GM12878 (cell line): ENCODE measurements around the gene ZDHHC14. TPM values are rescaled to one million over a fixed set of nuclear protein-coding genes. Genes with fewer than 3 reads are reported as not detected.

ENCODE experiments used
- ATAC-seq: fragments of 200-7000 bp; cut with Tn5 transposase; 3 replicates; pipeline ENCODE4 v1.9.1; 2020; ENCODE audit warnings: mild to moderate bottlenecking, moderate library complexity
- BruUV-seq: library from RNA; stranded (reverse); fragments of 400-500 nt; replicated peaks from 2 replicates; lab custom pipeline; 2021; lab: Mats Ljungman, UMichigan
- CTCF ChIA-PET: fragments of 300-600 bp; sonication (Branson Sonifier 250); formaldehyde crosslinking; extraction: SDS; loops from one replicate; lab custom pipeline; 2021; ENCODE audit warnings: inconsistent platforms; lab: Yijun Ruan, JAX
- POLR2A ChIA-PET: fragments of 350-600 bp; formaldehyde crosslinking; extraction: SDS; loops from one replicate; lab custom pipeline; 2021; ENCODE audit warnings: inconsistent platforms; lab: Charles Lee
- RAD21 ChIA-PET: fragments of 300-600 bp; sonication (Branson Sonifier 250); formaldehyde crosslinking; loops from one replicate; lab custom pipeline; 2023; ENCODE audit warnings: antibody characterized with exemption; ENCODE audit not compliant: unreplicated experiment; lab: Charles Lee
- SMC1A ChIA-PET: fragments of 300-600 bp; sonication (Branson Sonifier 250); formaldehyde crosslinking; loops from one replicate; lab custom pipeline; 2023; ENCODE audit not compliant: unreplicated experiment, uncharacterized antibody; lab: Charles Lee
- DNase-seq: peaks from one replicate; pipeline ENCODE4 v3.0.0-alpha.2; 2011; ENCODE audit warnings: low read depth, low spot score
- FAIRE-seq: peaks from 3 replicates; lab custom pipeline; 2011; peaks lifted over from hg19 to GRCh38; lab: Jason Lieb, UNC
- H2AFZ ChIP-seq: 2 replicates; pipeline ENCODE4 v1.6.0; 2011; ENCODE audit warnings: low read depth, low read length, control low read depth; ENCODE audit not compliant: control insufficient read depth
- H3K27ac ChIP-seq: 2 replicates; pipeline ENCODE4 v1.5.1; 2011; ENCODE audit warnings: control low read depth; ENCODE audit not compliant: control insufficient read depth, insufficient read depth
- H3K27me3 ChIP-seq, 2 experiments: replicated peaks in 1 of 2; 2 replicates each; pipeline versions ENCODE4 v1.6.0 to v1.6.1; 2011; ENCODE audit warnings: low read length in 1 of 2; ENCODE audit not compliant: control insufficient read depth in 2 of 2, insufficient read depth in 2 of 2
- H3K36me3 ChIP-seq, 2 experiments: 2 replicates each; pipeline ENCODE4 v1.5.1; 2011; ENCODE audit warnings: low read length in 1 of 2; ENCODE audit not compliant: control insufficient read depth in 2 of 2, insufficient read depth in 2 of 2
- H3K4me1 ChIP-seq: 2 replicates; pipeline ENCODE4 v1.6.1; 2011; ENCODE audit warnings: mild to moderate bottlenecking, low read length, moderate library complexity, mixed read lengths; ENCODE audit not compliant: control insufficient read depth, insufficient read depth
- H3K4me2 ChIP-seq: 2 replicates; pipeline ENCODE4 v1.6.0; 2011; ENCODE audit warnings: control low read depth; ENCODE audit not compliant: control insufficient read depth, insufficient read depth
- H3K4me3 ChIP-seq: fragments of 200-600 bp; sonication (generic); 2 replicates; pipeline ENCODE4 v1.5.1; 2016
- H3K79me2 ChIP-seq: 2 replicates; pipeline ENCODE4 v1.6.0; 2011; ENCODE audit warnings: low read length; ENCODE audit not compliant: control insufficient read depth, insufficient read depth
- H3K9ac ChIP-seq: 2 replicates; pipeline ENCODE4 v1.8.0; 2011; ENCODE audit warnings: low read length, control low read depth, mixed read lengths; ENCODE audit not compliant: control insufficient read depth, insufficient read depth
- H3K9me3 ChIP-seq: replicated peaks from 3 replicates; pipeline ENCODE4 v1.5.1; 2011; ENCODE audit warnings: mild to moderate bottlenecking, low read length; ENCODE audit not compliant: control insufficient read depth, insufficient read depth
- H4K20me1 ChIP-seq: 2 replicates; pipeline ENCODE4 v1.6.0; 2011; ENCODE audit not compliant: control insufficient read depth, insufficient read depth
- BRCA1 ChIP-seq: IDR thresholded peaks from 2 replicates; pipeline ENCODE4 v1.6.1; 2011; ENCODE audit warnings: low read depth, low read length, improper control_type of control experiment
- EZH2 ChIP-seq: IDR thresholded peaks from 2 replicates; pipeline ENCODE4 v1.6.1; 2012; ENCODE audit warnings: low read depth, mild to moderate bottlenecking, control low read depth, inconsistent platforms, low read length, borderline replicate concordance; ENCODE audit not compliant: control insufficient read depth
- IRF4 ChIP-seq: IDR thresholded peaks from 2 replicates; pipeline ENCODE4 v1.6.1; 2011; ENCODE audit warnings: low read depth, low read length
- JUNB ChIP-seq: IDR thresholded peaks from 2 replicates; pipeline ENCODE4 v1.6.1; 2016; ENCODE audit warnings: antibody characterized with exemption, mild to moderate bottlenecking
- KLF5 ChIP-seq: fragments of 450-650 bp; IDR thresholded peaks from 2 replicates; pipeline ENCODE4 v1.6.1; 2014; ENCODE audit warnings: mild to moderate bottlenecking; ENCODE audit not compliant: partially characterized antibody
- POLR2A ChIP-seq: IDR thresholded peaks from 2 replicates; pipeline ENCODE4 v1.6.1; 2011; ENCODE audit warnings: low read depth, mild to moderate bottlenecking, low read length
- SREBF1 ChIP-seq: IDR thresholded peaks from 2 replicates; pipeline ENCODE4 v1.6.1; 2012; ENCODE audit warnings: mild to moderate bottlenecking, low read length
- SRF ChIP-seq, 2 experiments: IDR thresholded peaks; 2 replicates each; pipeline ENCODE4 v1.6.1; 2011; ENCODE audit warnings: low read depth in 2 of 2, low read length in 2 of 2, mild to moderate bottlenecking in 1 of 2, moderate library complexity in 1 of 2
- SUZ12 ChIP-seq: fragments of 200-600 bp; sonication (generic); IDR thresholded peaks from one replicate; pipeline ENCODE4 v1.6.1; 2018; ENCODE audit warnings: antibody characterized with exemption, mild to moderate bottlenecking; ENCODE audit not compliant: unreplicated experiment
- YBX1 ChIP-seq: fragments of 450-650 bp; IDR thresholded peaks from 2 replicates; pipeline ENCODE4 v1.6.1; 2016; ENCODE audit warnings: antibody characterized with exemption
- ZZZ3 ChIP-seq: IDR thresholded peaks from 2 replicates; pipeline ENCODE4 v1.6.1; 2011; ENCODE audit warnings: low read depth; ENCODE audit not compliant: control insufficient read depth, insufficient read length
- WGBS: methylation state at CpG from one replicate; pipeline ENCODE4 v1.1.6; 2016; ENCODE audit warnings: low lambda C conversion rate; ENCODE audit not compliant: insufficient replicate concordance, insufficient coverage; ENCODE audit errors: missing lambda C conversion rate; 5-methylcytosine and 5-hydroxymethylcytosine counted together
- in situ Hi-C: fragments of 300-500 bp; cut with MboI; formaldehyde crosslinking; loops from 9 replicates; pipeline ENCODE4 v1.14.3; 2018; ENCODE audit warnings: mixed read lengths
- intact Hi-C: fragments of 100-400 bp; cut with micrococcal nuclease; formaldehyde crosslinking; loops from one replicate; pipeline ENCODE4 v1.14.2; 2022; ENCODE audit not compliant: unreplicated experiment
- polyA plus RNA-seq, 11 experiments: library from polyadenylated mRNA; depleted of rRNA in 4 of 11; unstranded in 6 of 11; stranded (reverse) in 5 of 11; fragments of >200 nt; fragmentation: Nextera tagmentation in 4 of 11; fragmentation: Illumina TruSeq in 1 of 11; extraction: Ambion mirVana in 4 of 11; extraction: Trizol in 1 of 11; gene quantifications; 1 replicate in 1 of 11; 2 replicates in 10 of 11; pipeline versions ENCODE4 v1.2.1 to v1.2.3, GENCODE V29; 2011 to 2016; ENCODE audit warnings: inconsistent platforms in 2 of 11, missing spikeins in 2 of 11, low read depth in 1 of 11
- total RNA-seq, 4 experiments: library from RNA; depleted of rRNA in 3 of 4; stranded (reverse); fragments of >200 nt in 3 of 4; fragmentation: Illumina TruSeq in 1 of 4; extraction: Trizol in 1 of 4; gene quantifications; 2 replicates each; pipeline versions ENCODE4 v1.2.1 to v1.2.3, GENCODE V29; 2013 to 2021
- TF ChIP-seq, protein P1 (sequence below): IDR thresholded peaks from 2 replicates; pipeline ENCODE4 v1.6.1; 2012; ENCODE audit warnings: low read depth, low read length, improper control_type of control experiment
- TF ChIP-seq, protein P2 (sequence below): IDR thresholded peaks from 2 replicates; pipeline ENCODE4 v1.6.1; 2012; ENCODE audit warnings: improper control_type of control experiment, low read depth, low read length; ENCODE audit not compliant: insufficient replicate concordance
- TF ChIP-seq, protein P3 (sequence below): IDR thresholded peaks from 2 replicates; pipeline ENCODE4 v1.6.1; 2011; ENCODE audit warnings: mild to moderate bottlenecking, low read depth, low read length, moderate library complexity; ENCODE audit not compliant: insufficient replicate concordance
- TF ChIP-seq, protein P4 (sequence below): fragments of 450-650 bp; IDR thresholded peaks from 2 replicates; pipeline ENCODE4 v1.6.1; 2017; ENCODE audit warnings: borderline replicate concordance

The ZDHHC14 gene
- total and polyA plus RNA-seq, 10 of the 15 experiments (the other 5 are each of a cell fraction or from before 2014, with no cell fraction given), result 0.15 to 16.0 (median 0.76) TPM; not detected in 1

DNA sequence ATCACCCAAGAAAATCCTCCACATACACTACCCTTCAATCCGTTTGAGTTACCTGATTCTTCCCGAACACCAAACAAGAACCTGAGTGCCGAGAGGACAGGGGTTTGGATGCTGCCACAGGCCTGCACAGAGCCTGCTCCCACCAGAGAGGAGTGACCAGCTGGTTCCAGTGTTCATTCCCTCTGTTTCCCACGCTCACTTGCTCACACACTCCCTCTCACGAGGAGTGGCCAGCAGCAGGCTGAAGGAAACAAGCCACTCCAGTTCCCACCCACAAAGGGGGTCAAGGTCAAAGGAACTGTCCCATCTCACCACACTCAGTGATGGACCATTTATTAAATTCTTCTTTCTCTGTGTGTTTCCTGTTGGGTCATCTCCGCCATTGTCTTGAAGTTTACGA lies 344.8 kb downstream of the ZDHHC14 start:
- ATAC-seq, result no peak
- Histone ChIP-seq H3K4me2 (no peak overlapping the region), H4K20me1 (no peaks in the 10 kb centered on the region), H3K4me3 (no peak overlapping the region), H3K27ac (no peak overlapping the region), H3K9me3 (no peaks in the 10 kb centered on the region; the same call in 2 of the 3 replicates), H3K36me3 (no peaks in the 10 kb centered on the region), H3K79me2 (no peaks in the 10 kb centered on the region), H3K27me3 (peaks cover 1 to 2% of the 10 kb centered on the region in 2 experiments; a peak in 2 of 4 replicates), H3K9ac (no peak overlapping the region), H2AFZ (no peak overlapping the region), H3K4me1 (no peaks in the 10 kb centered on the region)
- no TSS peak for BruUV-seq
- POLR2A ChIA-PET, result no interaction called here
- SMC1A ChIA-PET, result no interaction called here
- intact Hi-C loops (no loop called here), in situ Hi-C loops (no loop called here)
- RAD21 ChIA-PET, result no interaction called here
- FAIRE-seq, result no peak
- CTCF ChIA-PET, result no interaction called here
- 66% methylated on average over 7 of the region's 7 CpGs for WGBS
- DNase-seq, result no peak
- TF ChIP-seq EZH2 (no peak), SREBF1 (no peak), ZZZ3 (no peak), SUZ12 (no peak), BRCA1 (no peak), YBX1 (no peak), IRF4 (no peak), POLR2A (no peak), SRF (IDR thresholded peaks at IDR 0.05; ENCODE audit: low read depth in 2 of 2, low read length in 2 of 2) (no peak), KLF5 (no peak), JUNB (no peak)
- TF ChIP-seq, protein P1, sequence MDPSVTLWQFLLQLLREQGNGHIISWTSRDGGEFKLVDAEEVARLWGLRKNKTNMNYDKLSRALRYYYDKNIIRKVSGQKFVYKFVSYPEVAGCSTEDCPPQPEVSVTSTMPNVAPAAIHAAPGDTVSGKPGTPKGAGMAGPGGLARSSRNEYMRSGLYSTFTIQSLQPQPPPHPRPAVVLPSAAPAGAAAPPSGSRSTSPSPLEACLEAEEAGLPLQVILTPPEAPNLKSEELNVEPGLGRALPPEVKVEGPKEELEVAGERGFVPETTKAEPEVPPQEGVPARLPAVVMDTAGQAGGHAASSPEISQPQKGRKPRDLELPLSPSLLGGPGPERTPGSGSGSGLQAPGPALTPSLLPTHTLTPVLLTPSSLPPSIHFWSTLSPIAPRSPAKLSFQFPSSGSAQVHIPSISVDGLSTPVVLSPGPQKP, result no peak
- TF ChIP-seq, protein P2, sequence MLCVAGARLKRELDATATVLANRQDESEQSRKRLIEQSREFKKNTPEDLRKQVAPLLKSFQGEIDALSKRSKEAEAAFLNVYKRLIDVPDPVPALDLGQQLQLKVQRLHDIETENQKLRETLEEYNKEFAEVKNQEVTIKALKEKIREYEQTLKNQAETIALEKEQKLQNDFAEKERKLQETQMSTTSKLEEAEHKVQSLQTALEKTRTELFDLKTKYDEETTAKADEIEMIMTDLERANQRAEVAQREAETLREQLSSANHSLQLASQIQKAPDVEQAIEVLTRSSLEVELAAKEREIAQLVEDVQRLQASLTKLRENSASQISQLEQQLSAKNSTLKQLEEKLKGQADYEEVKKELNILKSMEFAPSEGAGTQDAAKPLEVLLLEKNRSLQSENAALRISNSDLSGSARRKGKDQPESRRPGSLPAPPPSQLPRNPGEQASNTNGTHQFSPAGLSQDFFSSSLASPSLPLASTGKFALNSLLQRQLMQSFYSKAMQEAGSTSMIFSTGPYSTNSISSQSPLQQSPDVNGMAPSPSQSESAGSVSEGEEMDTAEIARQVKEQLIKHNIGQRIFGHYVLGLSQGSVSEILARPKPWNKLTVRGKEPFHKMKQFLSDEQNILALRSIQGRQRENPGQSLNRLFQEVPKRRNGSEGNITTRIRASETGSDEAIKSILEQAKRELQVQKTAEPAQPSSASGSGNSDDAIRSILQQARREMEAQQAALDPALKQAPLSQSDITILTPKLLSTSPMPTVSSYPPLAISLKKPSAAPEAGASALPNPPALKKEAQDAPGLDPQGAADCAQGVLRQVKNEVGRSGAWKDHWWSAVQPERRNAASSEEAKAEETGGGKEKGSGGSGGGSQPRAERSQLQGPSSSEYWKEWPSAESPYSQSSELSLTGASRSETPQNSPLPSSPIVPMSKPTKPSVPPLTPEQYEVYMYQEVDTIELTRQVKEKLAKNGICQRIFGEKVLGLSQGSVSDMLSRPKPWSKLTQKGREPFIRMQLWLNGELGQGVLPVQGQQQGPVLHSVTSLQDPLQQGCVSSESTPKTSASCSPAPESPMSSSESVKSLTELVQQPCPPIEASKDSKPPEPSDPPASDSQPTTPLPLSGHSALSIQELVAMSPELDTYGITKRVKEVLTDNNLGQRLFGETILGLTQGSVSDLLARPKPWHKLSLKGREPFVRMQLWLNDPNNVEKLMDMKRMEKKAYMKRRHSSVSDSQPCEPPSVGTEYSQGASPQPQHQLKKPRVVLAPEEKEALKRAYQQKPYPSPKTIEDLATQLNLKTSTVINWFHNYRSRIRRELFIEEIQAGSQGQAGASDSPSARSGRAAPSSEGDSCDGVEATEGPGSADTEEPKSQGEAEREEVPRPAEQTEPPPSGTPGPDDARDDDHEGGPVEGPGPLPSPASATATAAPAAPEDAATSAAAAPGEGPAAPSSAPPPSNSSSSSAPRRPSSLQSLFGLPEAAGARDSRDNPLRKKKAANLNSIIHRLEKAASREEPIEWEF, result no peak
- TF ChIP-seq, protein P3, sequence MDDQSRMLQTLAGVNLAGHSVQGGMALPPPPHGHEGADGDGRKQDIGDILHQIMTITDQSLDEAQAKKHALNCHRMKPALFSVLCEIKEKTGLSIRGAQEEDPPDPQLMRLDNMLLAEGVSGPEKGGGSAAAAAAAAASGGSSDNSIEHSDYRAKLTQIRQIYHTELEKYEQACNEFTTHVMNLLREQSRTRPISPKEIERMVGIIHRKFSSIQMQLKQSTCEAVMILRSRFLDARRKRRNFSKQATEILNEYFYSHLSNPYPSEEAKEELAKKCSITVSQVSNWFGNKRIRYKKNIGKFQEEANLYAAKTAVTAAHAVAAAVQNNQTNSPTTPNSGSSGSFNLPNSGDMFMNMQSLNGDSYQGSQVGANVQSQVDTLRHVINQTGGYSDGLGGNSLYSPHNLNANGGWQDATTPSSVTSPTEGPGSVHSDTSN, result no peak
- TF ChIP-seq, protein P4, sequence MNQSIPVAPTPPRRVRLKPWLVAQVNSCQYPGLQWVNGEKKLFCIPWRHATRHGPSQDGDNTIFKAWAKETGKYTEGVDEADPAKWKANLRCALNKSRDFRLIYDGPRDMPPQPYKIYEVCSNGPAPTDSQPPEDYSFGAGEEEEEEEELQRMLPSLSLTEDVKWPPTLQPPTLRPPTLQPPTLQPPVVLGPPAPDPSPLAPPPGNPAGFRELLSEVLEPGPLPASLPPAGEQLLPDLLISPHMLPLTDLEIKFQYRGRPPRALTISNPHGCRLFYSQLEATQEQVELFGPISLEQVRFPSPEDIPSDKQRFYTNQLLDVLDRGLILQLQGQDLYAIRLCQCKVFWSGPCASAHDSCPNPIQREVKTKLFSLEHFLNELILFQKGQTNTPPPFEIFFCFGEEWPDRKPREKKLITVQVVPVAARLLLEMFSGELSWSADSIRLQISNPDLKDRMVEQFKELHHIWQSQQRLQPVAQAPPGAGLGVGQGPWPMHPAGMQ, result no peak
